Superior temporal gyrus (tissue), 1 donor: ENCODE results near the gene CCDC78.
A peak's percentile ranks its signal among the peaks of the same experiment; 100 is the strongest.
"Not testable (repeated sequence)": the region's sequence is repeated elsewhere in the genome, so short reads cannot be mapped to it uniquely, and the experiment has no call there.

Source experiments
- DNase-seq: peaks from one replicate; pipeline ENCODE4 v3.0.0-alpha.2; 2016; ENCODE audit errors: extremely low spot score

Gene CCDC78

DNA sequence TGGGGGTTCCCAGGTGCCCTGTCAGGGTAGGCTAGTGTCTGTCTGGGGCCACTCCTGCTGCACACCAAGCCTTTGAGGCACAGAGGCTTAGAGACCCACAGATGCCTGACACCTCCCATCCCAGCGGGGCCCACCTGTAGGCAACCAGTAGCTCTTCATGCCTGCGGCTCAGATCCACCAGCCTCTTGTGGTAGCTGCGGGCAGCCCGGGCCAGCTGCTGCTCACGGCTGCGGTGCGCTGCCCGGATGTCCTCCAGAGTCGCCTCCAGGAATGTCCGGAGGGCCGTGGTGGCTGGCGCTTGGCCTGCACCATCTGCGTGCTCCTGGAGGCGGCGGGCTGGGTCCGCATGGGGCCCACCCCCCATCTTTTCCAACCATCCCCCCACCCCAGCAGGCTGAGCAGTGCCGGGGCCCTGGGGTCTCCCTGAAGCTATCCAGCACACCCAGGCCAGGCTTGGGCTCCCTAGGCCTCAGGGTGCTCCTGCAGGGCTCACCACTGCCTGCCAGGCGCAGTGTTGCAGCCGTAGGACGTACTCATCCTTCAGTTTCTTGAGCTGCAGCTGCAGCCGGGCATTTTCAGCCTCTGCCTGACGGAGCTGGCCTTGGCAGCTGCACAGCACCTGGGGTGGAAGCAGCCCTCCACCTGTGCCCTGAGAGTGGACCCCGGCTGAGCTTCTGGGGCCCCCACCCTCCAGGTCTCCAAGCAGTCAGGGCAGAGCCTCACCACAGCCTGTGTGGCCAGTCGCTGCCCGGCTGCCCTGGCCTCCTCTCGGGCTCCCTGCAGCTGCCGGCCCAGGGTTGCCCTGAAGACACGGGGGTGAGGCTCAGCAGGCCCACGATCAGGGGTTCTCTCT lies 1.8 kb downstream of the CCDC78 start:
- peak; percentile 6 for DNase-seq

DNA sequence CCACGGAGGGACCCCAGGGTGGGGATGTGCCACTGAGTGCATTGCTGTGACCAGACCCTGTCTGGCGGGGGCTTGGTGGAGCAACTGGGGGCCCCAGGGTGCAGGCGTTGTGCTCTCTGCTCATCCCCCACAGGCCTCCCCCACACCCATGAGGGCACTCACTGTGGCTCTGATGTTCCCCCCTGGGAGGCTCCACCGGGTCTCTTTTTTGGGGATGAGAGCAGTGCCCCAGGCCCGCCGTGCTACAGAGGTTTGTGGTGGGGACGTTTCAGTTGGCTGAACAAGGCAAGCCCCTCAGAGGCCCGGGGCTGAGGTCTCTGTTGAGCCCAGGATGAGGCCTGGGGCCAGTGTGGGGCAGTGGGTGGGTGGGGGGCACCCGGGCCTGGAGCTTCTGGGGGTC lies 2.5 kb downstream of the CCDC78 start:
- DNase-seq, result no peak

DNA sequence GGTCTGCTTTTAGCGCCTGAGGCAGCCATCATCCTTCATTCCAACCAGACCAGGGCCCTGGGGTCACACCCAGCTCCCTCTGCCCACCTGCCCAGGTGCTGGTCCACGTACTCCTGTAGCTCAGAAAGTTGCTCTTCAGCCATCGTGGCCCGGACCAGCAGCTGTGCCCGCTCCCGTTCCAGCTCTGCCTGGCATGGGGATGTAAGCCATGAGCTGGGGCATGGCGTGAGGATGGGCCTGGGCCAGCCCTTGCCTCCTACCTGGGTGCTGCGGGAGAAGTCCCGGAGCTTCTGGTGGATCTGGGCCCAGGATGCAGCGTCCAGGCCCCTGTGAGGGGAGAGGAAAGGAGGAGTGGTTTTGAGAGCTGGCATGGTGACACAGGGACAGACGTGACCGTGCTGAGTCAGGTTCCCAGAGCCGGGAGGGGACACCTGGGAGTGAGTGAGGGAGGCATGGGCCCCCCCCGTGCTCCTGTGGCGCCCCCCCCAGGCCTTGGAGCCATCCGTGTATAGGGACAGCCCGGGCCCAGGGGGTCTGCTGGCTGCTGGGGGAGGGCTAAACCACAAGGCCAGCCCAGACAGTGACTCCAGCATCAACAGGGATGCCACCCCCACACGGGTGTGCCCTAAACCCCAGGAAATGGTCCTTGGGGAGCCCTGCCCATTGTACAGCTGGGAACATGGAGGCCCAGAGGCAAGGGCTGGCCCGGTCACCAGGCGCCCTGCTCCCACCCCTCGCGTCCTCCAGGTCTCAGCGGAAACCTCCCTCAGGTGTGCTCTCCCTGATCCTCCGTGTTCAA lies 3.2 kb downstream of the CCDC78 start:
- DNase-seq, result no peak

DNA sequence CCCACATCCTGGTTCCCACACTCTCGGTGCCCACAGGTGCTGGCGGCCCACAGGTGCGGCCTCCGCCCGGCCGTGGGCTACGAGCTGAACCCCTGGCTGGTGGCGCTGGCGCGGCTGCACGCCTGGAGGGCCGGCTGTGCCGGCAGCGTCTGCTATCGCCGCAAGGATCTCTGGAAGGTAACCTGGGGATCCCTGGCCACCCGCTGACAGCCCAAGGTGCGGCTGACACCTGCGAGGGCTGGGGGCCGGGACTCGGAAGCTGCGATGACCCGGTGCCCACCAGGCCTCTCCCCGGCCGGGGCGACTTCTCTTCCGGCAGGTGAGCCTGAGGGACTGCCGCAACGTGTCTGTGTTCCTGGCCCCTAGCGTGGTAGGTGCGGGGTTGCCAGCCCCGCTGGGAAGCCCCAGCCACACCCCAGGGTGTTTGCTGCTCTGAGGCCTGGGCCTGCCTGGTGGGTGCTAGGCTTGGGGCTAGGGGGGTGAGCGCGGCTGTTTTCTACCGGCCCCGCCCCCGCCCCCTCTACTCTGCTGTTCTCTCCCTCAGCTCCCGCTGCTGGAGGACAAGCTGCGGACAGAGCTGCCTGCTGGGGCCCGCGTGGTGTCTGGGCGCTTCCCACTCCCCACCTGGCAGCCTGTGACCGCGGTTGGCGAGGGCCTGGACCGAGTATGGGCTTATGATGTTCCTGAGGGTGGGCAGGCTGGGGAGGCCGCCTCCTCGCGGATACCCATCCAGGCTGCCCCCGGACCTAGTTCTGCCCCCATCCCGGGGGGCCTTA lies 4.3 kb downstream of the CCDC78 start:
- no peak for DNase-seq

DNA sequence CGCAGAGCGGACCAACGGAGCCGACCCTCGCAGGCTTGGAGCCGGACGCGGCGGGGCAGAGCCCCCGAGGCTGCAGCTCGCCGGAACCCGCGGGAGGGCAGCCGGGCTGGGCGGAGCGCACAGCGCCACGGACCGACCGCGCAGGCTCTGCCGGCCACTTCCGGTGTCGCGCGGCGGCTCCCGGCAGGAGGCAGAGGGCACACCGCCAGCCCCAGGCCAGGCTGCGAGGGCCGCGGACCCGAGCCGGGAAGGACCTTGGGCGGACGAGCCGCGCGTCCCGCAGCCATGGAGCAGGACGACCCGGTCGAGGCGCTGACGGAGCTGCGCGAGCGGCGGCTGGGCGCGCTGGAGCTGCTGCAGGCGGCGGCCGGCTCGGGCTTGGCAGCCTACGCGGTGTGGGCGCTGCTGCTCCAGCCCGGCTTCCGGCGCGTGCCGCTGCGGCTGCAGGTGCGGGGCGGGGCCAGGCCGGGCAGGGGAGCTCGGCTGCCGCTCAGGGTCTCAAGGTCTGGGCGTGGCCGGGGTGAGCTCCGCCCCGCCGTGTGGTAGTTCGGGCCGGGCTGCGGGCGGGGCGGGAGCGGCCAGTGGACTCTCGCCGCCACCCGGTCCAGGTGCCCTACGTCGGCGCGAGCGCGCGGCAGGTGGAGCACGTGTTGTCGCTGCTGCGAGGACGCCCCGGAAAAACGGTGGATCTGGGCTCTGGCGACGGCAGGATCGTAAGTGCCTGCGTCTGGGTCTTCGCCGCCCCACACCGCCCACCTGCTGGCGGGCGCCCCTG lies 5.1 kb downstream of the CCDC78 start, which contains the start of gene ANTKMT:
Gene ANTKMT, plus strand, starts transcription at position 157 of the 775 bp plus-strand sequence. Its CDS starts 129 bp downstream, at position 286.
- peak; percentile 76 for DNase-seq

DNA sequence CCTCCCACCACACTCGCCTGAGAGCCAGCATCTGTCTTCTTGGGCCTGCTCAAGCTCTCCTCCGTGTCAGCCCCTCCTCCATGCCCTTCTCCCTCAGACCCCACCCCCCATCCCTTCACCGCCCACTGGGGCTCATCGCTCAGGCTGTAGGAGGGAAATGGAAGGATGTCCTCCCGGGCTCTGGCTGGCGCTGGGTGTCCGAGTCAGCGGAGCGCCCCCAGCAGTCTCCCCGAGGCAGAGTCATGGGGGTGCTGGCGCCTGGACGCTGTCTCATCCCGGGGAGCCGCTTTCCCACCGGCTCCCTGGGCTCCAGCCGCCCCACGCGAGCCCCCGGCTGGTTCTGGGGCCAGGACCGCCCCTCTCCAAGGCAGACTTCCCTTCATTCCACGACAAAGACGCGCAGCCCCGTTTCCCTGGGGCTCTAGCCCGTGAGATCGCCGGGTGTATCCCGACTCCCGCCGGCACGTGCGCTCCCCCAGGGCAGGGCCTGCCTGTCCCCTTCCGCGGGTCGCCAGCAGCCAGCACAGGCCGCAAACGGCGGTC lies 5.7 kb downstream of the CCDC78 start:
- peak; percentile 60 for DNase-seq

DNA sequence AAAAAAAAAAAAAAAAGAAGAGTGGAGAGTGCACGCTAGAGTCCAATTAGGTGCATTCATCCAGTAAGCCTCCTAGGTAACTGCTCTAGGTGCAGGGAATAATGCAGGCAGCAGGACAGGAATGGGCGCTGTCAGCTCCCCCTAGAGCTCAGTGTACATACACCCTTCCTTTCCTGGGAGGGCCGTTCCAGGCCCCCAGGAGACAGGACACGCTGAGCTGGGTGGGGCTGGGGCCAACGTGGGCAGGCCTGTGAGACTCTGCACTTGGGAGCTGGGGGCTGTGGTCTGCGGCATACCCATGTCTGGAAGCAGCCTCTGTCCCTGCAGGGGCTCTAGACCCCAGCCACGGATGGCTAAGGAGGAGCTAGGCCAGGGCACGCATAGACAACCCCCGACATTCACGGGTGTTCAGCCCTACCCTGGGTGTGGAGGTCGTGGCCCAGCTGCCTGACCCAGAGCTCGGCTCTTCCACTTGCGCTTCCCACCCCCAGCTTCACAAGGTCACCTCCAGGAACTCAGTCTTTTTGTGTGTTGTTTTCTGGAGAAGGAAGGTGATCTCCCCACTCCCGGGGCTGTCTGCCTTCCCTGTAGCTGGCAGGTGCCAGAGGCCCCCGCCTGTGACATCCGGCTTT lies 6.3 kb downstream of the CCDC78 start:
- no peak for DNase-seq

DNA sequence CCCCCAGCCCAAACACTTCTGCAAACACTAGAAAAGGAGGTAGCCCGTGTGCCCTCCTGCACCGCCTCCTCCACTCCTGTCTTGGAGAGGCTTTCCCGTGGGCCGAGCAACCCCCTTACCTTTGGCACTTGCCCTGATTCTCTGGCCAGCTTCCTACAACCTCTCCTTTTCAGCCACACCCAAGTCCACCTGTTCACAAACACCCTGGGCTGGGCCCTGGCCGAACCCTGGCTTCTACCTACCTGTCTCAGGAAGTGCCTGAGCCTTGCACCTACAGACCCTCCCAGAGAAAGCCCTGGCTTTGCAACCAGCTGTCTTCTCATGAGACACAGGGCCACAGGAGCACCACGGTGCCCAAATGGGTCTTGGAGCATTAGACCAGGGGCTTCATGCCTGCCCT lies 7.3 kb downstream of the CCDC78 start:
- DNase-seq, result no peak

DNA sequence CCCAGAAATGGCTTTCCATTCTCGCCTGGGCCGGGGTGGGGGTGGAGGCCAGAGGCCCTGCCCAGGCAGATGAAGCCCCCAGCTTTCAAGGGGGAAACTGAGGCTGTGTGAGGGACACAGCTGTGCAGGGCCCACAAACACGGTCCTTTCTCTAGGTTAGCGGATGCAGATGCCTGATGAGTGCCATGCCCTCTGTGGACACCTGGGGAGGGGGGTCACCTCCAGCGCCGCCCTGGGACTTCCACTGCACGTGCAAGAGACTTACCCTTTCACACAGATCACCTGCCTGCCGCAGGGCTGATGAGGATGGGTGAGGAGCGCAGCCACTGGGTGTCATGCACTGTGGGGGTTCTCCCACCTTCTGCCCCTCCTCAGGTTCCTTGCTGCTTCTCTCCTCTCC lies 7.9 kb downstream of the CCDC78 start:
- no peak for DNase-seq

DNA sequence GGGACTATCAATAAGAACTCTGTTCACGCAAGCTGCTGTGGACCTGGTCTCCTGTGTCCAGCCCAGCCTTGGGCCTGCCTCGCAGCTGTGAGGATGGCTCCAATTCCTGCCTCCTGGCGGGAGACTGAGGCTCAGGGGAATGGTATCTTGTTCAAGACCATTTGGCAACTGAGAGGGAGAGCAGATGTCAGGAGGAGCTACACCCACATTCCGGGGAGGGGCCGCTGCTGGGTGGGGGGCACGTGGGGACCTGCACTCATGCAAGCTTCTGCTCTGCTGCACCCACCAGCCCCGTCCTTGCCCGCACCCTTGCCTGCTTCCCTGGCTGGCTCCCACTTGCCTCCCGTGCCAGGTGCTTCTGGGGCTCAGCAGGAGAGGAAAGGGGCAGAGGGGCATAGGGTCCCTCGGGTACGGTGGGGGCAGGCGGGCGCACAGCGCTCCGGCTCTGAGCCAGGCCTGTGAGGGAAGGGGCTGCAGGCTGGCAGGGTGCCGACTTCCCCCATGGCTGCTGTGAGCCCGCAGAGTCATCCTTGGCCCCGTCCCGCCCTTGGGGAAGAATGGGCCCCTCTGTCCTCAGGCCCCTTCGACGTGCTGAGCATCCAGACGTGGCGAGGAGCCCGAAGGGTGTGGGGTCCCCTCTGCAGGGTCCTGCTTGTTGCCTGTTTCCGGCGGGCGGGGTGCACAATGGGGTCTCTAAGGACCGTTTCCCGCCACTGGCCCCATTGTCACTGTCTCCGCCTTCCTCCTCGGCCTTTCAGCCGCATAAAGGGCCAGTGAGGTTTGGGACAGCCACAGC lies 8.6 kb downstream of the CCDC78 start:
- DNase-seq, result no peak

DNA sequence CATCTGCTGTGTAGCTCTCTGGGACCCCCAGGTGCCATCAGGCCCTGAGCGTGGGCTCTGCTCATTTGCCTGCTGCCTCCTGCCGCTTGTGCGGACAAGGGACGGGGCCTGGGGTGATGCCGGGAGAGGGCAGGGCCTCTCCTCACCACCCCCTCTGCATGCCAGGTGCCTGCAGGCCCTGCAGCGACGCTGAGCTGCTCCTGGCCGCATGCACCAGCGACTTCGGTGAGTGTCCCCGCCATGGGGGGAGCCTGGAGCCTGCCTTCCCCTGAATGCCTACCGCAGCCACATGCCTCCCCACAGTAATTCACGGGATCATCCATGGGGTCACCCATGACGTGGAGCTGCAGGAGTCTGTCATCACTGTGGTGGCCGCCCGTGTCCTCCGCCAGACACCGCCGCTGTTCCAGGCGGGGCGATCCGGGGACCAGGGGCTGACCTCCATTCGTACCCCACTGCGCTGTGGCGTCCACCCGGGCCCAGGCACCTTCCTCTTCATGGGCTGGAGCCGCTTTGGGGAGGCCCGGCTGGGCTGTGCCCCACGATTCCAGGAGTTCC lies 9.4 kb downstream of the CCDC78 start:
- no peak for DNase-seq

DNA sequence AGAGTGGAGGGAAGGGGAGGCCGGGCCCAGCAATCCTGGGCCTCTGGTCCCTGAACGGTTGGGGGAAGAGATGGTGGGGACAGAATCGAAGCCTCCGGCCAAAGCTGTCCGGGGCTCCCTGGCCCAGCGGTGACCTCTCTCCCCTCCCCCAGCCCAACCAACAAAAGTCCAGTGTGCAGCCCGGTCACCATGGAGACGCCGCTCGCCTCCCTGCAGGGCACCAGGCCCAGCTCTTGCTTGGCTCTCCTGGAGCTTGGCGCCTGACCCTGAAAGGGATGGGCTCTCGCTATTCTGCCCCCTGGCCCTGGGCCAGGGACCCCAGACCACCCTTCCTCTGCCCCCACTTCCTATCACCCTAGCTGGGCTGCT lies 10.1 kb downstream of the CCDC78 start:
- peak; percentile 90 for DNase-seq

DNA sequence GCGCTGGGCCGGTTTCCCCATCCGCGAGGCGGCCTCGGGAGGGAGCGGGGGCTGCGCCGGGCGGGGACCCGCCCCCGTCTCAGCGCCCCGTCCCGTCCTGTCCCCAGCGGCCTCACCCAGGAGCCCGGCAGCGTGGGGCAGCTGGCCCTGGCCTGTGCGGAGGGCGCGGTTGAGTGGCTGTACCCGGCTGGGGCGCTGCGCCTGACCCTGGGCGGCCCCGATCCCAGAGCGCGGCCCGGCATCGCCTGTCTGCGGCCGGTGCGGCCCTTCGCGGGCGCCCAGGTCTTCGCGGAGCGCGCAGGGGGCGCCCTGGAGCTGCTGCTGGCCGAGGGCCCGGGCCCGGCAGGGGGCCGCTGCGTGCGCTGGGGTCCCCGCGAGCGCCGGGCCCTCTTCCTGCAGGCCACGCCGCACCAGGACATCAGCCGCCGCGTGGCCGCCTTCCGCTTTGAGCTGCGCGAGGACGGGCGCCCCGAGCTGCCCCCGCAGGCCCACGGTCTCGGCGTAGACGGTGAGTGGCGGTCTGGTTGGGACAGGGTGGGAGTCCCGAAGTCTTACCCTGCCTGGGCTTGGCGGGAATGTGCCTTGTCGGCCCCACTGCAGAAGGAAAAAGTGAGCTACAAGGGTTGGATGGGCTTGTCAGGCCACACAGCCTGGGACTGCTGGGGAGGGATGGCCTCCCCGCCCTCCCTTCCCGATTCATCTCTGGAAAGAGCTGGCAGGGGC lies 10.6 kb downstream of the CCDC78 start:
- DNase-seq, result no peak

DNA sequence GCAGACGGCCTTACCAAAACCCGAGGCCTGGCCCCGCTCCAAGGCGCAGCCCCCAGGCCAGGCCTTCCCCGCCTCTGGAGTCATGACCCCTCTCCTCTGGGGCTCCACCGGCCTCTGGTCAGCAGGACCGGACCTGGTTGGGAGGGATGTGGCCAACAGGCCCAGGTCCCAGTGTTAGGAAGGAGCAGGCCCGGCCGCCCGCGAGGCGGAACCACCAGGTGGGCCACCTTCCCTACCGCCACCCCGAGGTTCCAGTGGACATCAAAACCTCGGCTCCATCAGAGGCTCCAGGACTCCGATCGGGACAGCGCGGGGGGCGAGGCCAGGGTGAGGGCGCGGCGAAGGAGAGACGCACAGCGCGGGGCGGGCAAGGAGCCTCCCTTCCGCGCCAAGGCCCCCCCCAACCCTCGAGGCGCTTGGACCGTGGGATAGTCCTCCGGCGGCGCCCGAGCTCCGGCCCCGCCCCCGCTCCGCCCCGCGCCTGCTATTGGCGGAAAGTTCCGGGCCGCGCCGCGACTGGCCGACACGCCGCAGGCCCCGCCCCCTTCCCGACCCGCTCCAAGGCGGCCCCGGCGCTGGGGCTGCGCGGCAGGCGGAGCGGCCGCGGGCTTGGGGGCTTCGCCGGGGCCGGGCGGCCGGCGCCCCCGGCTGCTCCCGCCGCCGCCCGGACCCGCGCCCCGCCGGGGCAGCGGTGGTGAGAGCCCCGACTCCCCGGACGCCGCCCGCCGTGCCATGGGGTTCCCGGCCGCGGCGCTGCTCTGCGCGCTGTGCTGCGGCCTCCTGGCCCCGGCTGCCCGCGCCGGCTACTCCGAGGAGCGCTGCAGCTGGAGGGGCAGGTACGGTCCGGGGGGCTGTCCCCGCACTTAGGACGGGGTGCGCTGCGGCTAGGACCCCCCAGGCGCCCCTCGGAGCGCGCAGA lies 11.4 kb downstream of the CCDC78 start, which contains the start of gene METRN:
Gene METRN, plus strand, starts transcription at position 561 of the 919 bp plus-strand sequence. Its CDS starts 172 bp downstream, at position 733.
- DNase-seq, result peak; percentile 87

DNA sequence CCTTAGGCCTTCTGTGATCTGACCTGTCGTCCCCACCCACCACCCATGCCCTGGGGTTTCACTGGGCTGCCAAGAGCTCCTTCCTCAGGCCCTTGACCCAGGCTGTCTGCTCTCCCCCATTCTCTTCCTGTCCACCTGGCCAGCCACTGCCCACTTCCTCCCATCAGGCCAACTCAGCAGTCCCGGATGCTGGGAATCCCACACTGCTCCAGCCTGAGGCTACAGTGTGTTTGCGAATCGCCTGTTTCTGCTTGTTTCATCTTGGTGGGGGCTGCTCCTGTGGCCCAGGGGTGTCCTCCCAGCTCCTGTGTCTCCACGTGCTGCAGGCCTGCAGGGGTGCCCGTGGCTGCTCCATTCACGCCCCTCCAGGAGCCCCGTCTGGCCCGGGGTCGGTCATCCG lies 12.2 kb downstream of the CCDC78 start:
- DNase-seq, result no peak

DNA sequence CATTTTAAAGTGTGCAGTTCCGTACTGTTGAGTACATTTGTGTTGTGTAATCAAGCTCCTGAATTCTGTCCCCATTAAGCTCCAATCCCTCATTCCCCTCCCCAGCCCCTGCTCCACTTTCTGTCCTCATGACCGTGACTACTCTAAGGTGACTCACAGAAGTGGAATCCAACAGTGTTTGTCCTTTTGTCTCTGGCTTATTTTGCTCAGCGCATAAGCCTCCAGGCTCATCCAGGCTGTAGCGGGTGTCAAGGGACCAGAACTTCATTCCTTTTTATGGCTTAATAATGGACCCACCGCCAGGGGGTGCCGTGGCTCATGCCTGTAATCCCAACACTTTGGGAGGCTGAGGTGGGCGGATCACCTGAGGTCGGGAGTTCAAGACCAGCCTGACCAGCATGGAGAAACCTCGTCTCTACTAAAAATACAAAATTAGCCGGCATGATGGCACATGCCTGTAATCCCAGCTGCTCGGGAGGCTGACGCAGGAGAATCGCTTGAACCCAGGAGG lies 13.4 kb downstream of the CCDC78 start:
- DNase-seq, result not testable (repeated sequence)
